GM19239 (cell line): ENCODE measurements around the gene CCDC194.

Experiments used
- DNase-seq: peaks from one replicate; pipeline ENCODE4 v3.0.0; 2011; ENCODE audit warnings: low spot score; ENCODE audit not compliant: insufficient read length
- FAIRE-seq: peaks from 2 replicates; lab custom pipeline; 2011; peaks lifted over from hg19 to GRCh38; lab: Jason Lieb, UNC

Gene CCDC194

DNA sequence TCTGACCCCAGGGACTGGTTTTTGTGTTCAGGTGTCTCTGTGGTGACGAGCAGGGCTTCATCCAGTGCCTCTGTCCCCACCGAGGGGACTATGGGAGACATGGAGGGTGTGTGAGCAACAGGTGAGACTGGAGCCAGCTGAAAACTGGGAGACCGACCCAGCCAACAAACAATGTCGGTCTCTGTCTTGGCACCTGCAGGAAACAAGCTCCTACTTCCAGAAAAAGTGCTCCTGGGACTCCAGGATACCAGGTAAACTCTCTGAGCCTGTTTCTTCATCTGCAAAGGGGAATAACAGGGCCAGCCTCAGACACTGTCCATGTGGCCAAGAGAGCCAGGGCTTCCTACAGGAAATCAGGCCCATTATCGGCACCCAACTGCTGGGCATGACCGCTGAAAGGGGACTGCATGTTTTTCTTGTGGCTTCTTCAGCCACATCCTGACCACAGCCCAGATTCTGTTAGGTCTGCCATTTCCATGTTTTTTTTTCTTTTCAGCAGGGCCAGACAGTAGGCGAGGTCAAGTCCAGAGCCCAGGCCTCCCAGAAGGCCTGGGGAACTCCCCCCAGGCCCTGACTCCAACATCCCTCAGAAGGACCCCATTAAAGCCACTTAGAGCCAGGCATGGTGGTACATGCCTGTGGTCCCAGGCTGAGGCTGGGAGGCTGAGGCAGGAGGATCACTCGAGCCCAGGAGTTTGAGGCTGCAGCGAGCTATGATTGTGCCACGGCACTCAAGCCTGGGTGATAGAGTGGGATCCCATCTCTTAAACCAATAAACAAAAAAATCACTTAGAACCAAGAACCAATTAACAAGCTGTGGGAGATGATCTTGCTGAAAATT is 12.3 kb upstream of the CCDC194 start:
- DNase-seq (no peak), FAIRE-seq (no peak)

DNA sequence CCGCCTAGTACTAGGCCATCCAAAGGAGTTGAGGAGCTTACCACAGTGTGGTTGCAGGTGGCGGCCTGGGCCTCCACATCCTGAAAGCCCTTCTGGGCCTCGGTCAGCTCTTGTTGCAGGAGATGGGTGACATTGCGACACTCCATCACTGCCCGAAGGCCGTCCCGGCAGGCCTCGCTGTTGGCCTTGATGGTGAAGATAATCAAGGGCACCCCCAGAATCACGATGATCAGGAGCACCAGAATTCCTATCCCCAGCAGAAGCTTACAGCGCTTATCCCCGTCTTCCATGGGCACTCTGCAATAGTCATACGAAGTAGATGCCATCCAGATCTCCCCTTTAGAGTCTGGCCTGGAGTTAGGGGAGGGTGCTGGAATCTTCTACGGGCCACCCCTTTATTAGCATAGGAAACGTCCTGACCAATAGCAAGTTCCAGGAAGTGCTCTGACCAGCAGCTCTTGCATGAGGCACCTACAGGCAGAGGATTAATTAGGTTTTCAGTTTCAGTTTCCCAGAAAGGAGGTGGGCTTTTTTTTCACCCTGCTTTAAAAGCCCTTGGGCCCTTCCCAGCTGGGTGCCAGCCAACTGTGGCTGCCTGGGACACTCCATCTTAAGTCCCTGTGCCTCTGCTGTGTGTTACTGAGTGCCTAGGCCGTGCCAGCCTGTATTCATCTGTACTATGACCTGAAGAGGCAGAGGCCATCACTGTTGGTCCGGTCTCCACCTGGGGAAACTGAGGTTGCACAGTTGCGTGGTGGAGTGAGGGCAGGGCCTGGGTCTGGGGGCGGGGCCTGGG is 11.5 kb upstream of the CCDC194 start, which contains the start of gene BST2:
Gene BST2 (minus strand): TSS at position 381 of the 796 bp plus-strand sequence. CDS start 55 bp downstream, at position 326.
- DNase-seq: peak; percentile 93

DNA sequence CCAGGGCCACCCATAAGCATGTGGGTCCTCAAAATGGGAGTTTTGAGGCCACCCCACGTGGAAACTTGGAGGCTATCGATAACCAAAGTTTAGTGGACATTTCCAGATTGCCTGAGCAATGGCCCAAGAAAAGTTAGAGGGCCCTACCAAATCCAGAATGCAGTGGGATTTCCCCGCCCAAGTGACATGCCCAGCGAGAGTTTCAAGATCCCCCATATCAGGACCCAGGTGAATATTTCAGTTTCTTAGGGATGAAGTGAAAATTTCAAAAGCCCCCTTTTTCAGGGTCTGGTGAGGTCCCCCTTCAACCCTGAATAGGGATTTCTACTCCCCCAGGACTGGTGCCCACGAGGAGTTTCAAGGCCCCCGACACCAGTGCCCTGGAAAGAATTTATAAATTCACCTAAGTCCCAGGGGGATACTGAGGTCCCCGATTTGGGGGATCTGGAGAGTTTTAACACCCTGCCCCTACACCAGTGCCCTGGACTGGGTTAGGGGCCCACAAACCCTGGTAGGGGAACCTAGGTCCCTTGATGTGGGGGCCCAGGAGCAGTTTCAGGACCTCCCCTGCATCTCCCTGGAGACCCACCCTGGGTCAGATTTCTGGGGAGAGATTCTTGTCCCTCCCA is 10.7 kb upstream of the CCDC194 start:
- no peak for DNase-seq
- peak; percentile 79 for FAIRE-seq

More for the DNA sequence above, 11.5 kb upstream of the CCDC194 start, which contains the start of gene BST2:
- peak; percentile 97 for FAIRE-seq

DNA sequence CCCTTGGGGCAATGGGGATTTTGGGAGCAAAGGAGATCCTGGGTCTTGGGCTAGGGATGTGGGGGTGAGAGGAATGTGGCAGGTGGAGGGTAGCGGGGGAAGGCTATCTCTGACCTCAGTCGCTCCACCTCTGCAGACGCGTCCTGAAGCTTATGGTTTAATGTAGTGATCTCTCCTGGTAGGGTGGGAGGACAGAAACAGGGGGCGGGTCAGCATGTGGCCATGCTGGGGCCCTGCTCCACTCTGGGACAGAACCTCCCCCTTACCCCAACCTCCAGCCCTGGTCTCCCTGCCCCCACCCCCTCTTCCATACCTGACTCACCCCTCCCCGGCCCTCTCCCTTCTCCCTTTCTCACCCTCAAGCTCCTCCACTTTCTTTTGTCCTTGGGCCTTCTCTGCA is 10.0 kb upstream of the CCDC194 start:
- no peak for FAIRE-seq
- DNase-seq: no peak

DNA sequence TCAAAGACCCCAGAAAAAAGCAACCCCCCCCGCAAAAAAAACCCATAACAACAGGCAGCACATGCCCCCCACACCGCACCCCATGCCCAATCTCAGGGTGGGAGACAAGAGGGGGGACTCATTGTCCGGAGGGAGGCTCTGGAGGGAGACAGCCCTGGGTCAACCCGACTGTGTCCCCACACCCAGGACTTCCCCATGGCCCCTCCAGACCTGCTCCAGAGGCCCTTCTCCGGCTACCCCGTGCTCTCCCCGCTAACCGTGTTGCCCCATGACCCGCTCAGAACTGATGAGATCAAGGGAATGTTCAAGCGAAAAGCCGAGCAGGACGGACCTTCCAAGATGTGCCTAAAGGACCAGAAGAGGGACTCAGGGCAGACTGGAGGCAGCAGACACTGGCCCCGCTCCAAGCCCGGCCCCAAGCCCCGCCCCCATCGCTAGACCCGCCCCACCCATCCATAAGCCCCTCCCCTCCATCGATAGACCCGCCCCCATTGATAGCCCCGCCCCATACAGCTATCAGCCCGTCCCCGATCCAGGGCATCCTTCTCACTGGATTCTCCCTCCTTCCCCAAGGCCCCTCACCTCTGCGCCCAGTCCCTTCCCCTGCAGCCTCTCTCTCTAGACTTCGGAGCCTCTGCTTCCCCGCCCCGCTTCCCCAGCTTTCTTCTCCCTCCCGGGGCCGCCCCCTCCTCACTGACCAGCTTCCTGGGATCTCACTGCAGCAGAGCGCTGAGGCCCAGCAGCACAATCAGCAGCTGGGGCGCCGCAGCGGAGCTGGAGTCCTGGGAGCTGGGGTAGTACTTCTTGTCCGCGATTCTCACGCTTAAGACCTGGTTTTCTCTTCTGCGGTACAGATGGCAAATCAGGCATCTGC is 9.2 kb upstream of the CCDC194 start:
- DNase-seq (no peak), FAIRE-seq (no peak)

DNA sequence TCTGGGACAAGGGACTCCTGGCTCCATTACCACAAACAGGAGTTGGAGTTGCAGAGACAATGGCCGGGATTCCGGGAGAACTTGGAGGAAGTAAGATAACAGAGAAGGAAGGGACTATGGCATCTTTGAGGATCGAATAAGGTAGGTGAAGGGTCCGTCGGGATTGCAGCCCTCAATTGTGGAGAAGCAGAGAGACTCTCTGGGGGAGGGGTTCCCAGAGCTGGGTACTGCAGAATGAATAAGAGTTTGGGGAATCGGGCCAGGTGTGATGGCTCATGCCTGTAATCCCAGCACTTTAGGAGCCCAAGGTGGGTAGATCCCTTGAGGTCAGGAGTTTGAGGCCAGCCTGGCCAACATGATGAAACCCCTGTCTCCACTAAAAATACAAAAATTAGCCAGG is 7.6 kb upstream of the CCDC194 start:
- no peak for DNase-seq
- no peak for FAIRE-seq

DNA sequence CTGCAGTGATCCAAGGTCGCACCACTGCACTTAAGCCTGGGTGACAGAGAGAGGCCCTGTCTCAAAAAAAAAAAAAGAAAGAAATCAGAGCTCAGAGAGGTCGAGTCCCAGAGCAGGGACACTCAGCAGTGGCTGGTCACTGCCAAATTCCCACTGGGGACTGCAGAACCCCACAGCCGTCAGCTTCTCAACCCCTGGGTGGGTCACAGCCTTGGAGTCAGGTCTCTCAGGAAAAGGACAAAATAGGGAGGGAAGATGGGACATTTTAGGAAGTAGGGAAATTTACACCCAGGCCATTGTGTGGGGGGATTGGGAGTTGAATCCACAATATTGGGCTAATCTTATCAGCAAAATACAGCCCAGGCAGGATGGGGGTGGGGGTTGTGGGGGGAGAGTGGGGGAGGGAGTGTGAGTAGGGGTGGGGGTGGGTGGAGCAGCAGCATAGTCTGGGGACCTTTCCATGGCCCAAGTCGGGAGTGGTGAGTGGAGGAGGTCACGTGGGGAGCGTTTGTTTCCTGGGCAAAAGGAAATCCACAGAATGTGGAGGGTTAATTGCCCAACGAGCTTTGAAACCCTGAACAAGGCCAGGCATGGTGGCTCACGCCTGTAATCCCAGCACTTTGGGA is 5.0 kb upstream of the CCDC194 start:
- DNase-seq (no peak), FAIRE-seq (no peak)

DNA sequence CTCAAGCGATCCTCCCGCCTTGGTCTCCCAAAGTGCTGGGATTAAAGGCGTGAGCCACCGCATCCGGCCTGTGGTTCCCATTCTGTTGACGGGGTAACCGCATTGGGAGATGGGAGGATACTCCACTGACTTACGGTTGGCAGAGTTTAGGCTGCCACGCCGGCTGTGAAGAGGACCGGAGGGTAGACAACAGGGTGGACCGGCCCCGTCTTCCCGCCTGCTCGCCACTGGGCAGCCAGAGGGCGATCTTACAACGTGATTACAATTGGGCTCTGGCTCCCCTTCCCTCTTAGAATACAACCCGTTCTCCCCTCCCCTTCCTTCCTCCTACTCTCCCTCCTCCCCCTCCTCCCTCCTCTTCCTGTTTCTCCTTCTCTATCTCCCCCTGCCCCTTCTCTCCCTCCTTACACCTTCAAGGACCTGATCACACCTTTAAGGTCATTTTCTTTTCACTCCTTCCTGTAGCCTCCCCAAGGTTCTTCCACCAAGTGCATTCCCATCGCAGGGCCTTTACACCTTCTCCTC is 957 bp upstream of the CCDC194 start:
- DNase-seq: peak; percentile 72
- FAIRE-seq: peak; percentile 81

DNA sequence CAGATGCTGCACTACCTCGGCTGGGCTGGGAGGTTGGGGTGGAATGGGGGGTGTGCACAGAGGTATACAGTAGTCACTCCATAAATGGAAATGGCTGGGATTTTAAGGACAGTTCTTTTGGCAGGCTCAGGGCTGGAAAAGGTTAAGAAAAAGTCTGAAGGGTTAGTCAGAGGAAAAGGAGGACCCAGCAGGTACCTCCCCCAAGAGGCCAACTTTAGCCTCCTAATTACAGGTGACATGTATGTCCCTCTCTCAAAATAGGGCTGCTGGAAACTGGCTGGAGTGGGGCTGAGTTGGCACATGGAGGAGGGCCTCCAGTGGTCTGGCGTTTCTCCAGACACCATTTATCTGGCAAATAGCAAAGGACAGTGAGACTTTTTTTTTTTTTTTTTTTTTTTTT is 994 bp downstream of the CCDC194 start:
- no peak for DNase-seq
- FAIRE-seq: no peak

DNA sequence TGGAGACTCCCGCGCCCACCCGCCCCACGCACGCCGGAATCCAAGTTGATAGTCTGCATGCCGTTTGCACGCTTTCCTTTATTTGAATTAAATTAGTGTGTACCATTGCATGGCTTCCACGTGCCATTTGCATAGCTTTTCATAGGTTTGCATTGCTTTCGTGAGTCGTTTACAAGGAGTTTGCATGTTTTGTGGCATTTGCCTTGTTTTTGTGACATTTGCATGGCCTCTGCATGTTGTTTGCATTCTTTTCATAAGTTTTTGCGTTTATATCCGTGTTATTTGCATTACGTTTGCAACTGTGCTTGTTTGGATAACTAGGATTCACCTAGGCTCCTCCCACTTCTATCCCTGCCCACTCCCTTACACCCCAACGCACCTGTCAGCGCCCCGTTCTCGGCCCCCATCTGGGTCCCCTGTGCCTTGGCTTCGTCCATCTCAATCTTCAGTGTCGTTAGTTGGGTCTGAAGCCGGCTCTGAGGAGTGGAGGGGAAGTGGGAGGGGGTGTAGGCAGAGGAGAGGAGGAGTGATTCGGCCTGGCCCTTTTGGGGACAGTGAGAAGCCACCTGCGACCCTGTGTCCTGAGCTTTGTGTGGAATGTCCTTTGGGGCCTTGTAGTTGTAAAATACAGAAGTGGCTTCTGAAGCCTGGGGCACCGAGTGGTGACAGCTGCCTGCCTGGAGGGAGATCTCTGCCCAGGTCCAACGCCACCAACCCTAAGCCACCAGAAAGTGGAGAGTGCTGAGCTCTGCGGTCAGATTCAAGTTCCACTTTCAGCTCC is 2.4 kb downstream of the CCDC194 start:
- FAIRE-seq: peak; percentile 90
- no peak for DNase-seq

DNA sequence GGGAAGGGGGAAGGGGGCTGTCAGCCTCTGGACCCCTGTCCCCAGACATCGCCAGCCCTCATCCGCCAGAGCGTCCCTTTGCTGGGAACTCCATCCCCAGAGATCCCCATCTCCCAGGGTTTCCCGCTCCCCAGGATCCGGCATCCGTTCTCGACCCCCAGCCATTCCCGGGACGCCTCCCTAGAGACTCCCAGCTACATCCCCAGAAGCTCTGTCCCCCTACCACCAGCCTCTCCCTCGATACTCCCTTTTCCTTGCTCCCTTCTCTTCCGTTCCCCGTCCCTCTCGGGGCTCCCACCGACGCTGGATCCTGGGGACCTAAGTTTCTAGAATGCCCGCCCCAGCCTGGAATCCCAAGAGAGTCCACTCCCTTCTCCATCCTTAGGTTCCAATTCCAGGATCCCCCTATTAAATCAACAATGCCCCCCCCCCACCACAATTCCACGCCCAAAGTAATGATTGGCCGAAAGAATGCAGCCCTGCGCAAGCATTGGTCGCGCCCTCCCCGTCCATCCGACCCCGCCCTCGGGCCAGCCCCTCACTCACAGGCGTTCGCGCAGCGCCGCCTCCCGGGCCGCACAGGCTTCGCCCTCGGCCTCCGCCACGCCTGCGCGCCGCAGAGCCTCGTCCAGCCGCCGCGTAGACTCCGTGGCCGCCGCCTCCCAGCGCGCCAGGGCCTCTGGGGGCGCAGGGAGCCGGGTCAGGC is 3.2 kb downstream of the CCDC194 start:
- DNase-seq: peak; percentile 97
- FAIRE-seq: no peak

DNA sequence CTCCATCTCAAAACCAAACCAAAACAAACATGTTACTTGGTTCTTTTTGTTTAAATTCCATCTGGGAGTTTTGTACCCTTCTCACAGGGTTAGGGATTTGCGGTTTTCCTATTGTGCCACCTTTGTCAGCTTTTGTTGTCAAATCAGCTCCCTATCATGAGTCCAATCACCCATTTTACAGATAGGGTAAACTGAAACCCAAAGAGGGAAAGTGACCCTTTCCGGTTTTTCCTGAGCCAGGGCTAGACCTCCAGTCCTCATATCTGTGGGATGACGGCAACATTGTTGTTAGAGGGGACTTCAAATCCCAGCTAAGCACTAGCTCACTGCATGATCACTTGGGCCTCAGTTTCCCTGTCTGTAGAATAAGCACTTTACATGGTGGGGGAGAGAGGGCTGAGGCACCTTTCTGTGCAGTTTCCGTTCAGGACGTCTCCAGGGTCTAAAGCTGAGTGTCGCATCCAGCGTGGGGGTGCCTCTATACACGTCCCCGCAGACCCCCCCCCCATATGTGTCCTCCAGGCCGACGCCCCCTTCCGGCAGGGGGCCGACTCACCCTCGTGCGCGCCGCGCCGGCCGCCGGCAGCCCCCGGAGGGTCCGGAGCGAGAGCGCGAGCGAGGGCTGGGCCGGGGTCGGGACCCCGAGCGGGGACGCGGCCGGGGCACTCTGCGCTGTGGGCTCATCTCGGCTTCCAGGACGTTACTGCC is 3.9 kb downstream of the CCDC194 start:
- no peak for FAIRE-seq
- no peak for DNase-seq

DNA sequence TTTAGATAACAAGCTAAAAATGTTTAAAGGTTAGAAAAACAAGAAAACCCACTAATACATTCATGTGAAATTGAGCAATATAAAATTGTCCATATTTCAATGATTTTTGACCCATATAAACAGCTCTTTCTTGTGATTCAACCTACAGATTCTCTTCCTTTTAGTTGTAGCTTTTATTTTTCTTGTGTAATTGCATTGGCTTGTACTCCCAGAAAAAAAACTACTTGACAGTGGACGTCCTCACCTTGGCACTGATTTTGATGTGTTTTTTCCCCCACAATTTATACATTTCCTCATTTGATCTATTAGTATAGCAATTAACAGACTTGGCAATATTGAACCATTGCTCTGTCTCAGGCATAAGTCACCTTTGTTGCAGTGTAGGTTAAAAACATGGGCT is 4.7 kb downstream of the CCDC194 start:
- FAIRE-seq (no peak), DNase-seq (no peak)

DNA sequence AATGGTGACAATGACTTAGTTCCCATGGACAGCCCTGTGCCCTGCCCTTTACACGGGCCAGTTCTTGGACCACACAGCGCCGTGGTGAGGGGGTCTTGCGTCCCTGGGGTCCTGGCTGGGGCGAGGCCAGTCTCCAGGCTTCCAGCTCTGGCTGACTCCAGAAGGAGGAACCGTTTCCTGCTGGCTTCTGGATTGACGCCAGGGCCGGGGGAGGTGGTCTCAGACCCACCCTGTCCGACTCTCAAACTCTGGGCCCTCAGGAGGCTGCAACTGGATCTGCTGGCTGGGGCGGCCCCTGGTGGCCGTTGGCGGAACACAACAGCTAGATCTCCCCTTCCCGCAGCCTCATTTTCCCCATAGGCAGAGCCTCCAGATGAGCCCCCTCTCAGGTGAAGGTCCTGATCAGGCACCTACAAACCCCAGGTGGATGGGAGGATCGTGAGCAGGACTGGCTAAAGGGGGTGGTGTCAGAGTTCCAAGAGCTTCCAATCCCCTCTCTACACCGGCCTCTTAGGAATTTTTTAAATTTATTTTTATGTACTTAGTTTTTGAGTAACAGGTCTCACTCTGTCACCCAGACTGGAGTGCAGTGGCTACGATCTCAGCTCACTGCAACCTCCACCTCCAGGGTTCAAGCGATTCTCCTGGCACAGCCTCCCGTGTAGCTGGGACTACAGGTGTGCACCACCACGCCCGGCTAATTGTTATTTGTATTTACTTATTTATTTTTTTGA is 8.0 kb downstream of the CCDC194 start:
- peak; percentile 57 for DNase-seq
- peak; percentile 44 for FAIRE-seq

DNA sequence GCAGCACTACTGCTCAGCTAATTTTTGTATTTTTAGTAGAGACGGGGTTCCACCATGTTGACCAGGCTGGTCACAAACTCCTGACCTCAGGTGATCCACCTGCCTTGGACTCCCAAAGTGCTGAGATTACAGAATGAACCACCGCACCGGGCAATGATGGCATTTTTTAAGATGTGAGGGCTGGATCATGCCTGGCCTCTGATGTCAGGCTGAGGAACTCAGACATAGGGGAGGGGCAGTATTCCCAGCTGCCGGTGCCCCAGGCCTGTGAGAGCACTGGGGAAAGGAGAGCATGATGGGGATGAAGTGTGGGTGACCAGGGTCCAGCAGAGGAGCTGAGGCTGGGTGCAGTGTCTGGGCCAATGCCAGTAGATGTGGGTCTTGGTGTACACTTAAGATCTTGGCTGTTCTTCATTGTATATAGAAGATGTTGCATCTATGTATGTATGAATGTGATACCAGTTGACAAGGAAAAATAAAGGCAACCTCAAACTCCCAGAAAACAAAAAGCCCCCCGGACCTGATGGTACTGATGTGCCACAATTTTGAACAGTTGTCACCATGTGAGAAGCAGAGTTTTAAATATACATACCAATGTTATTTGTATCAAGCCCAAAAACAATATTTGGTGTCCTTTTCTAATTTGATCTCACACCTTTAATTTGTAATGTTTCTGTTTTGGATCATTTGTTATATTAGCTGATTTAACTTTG is 13.4 kb downstream of the CCDC194 start:
- FAIRE-seq: no peak
- DNase-seq: no peak

DNA sequence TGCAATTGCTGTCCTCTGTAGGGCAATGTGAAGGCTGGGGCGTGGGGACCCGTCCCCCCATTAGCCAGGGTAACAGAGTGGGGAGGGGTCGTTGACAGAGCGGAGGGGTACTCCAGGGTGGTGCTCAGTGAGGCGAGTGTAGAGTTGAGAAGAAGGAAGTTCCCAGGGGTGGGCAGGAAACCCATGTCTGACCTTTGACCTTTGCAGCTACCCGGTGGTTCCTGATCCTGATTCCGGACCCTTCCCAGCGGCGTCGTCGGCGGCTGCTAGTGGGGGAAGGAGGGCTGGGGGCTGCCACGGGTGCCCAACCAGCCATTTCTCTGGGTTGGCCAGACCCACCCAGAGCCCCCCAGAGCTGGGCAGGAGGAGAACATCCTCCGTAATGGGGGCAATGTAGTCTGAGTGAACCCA is 14.8 kb downstream of the CCDC194 start:
- no peak for FAIRE-seq
- DNase-seq: no peak
